ENCODE results near the gene CST9L.

CST9L gene

DNA sequence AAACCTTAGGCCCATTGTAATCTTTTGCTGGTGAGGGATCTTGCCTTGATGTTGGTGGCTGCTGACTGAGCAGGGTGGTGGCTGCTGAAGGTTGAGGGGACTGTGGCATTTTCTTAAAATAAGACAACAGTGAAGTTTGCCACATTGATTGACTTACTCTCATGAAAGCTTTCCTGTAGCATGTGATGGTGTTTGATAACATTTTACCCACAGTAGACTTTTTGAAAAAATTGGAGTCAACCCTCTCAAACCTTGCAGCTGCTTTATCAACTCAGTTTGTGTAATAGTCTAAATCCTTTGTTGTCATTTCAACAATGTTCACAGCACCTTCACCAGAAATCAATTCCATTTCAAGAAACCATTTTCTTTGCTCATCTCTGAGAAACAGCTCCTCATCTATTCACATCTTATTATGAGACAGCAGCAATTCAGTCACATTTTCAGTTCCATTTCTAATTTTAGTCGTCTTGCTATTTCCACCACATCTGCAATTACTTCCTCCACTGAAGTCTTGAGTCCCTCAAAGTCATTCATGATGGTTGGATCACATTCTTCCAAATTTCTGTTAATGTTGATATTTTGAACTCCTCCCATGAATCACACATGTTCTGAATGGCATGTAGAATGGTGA, 37.2 kb downstream of the CST9L start:
- H3K4me3 ChIP-seq (ENCODE audit: low read length), result no peak overlapping the region
- no peak for DNase-seq (ENCODE audit: low read depth)
- TF ChIP-seq, protein P1, sequence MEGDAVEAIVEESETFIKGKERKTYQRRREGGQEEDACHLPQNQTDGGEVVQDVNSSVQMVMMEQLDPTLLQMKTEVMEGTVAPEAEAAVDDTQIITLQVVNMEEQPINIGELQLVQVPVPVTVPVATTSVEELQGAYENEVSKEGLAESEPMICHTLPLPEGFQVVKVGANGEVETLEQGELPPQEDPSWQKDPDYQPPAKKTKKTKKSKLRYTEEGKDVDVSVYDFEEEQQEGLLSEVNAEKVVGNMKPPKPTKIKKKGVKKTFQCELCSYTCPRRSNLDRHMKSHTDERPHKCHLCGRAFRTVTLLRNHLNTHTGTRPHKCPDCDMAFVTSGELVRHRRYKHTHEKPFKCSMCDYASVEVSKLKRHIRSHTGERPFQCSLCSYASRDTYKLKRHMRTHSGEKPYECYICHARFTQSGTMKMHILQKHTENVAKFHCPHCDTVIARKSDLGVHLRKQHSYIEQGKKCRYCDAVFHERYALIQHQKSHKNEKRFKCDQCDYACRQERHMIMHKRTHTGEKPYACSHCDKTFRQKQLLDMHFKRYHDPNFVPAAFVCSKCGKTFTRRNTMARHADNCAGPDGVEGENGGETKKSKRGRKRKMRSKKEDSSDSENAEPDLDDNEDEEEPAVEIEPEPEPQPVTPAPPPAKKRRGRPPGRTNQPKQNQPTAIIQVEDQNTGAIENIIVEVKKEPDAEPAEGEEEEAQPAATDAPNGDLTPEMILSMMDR (conservative IDR thresholded peaks at IDR 0.05; ENCODE audit: low read depth, low read length), result no peak

DNA sequence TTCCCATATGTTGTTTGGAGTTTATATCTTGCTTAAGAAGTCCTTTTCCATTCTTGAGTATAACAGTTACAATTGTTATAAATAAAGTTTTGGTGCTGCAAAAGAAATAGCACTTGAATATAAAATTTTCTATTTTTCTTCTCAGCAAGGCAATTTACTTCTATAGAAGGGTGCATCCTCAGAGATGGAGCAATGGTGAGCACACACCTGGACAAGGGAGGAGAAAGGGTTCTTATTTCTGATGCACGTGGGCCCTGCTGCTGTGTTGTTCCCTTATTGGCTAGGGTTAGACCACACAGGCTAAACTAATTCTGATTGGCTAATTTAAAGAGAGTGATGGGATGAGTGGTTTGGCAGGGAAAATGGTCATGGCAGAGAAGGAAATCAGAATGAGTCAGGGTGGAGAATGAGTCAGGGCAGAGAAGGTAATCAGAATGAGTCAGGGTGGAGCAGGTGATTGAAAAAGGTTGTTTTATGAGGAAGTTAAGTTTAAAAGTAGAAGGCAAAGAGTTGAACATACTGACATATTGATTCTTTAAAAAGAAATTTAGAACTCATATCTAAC, 39.3 kb downstream of the CST9L start:
- H3K4me3 ChIP-seq (ENCODE audit: low read length), result no peak overlapping the region
- no peak for DNase-seq (ENCODE audit: low read depth)
- TF ChIP-seq, protein P1 (conservative IDR thresholded peaks at IDR 0.05; ENCODE audit: low read depth, low read length), result no peak

DNA sequence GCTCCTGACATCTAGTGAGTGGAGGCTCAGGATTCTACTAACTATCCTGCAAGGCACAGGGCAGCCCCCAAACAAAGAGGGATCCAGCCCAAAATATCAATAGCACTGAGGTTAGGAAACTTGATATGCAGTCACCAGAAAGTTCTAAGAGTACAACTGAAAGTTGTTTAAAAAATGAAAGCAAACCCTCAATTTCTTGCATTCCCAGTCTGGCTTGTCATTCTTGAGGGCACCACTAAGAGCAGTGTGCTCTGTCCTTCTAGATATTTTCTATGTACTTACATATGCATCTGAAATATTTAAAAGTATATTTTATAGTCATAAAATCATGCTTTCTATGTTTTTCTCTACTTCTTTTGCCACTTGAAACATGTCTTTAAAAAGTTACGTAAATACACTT, 41.4 kb downstream of the CST9L start:
- TF ChIP-seq, protein P1 (conservative IDR thresholded peaks at IDR 0.05; ENCODE audit: low read depth, low read length), result no peak
- no peak overlapping the region for H3K4me3 ChIP-seq (ENCODE audit: low read length)
- DNase-seq (ENCODE audit: low read depth), result no peak

DNA sequence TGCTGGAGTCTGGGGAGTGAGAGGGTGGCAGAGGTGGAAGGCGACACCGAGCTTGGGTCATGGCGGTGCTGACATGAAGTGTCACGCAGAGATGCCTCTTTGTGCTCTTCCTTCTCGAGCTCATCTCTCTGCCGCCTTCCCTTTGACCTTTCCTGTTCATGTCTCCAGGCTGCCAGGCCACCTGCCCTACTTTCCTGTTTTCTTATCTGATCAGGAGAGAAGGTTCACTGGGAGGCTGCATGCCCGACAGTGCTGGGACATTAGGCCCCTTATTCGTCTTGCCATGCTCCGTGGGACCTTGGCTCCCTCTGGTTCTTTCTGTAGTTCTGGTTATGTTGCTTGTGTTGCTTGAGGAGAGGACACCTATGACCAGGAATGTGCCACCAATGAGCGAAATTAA, 44.1 kb downstream of the CST9L start:
- TF ChIP-seq, protein P1 (conservative IDR thresholded peaks at IDR 0.05; ENCODE audit: low read depth, low read length), result no peak
- H3K4me3 ChIP-seq (ENCODE audit: low read length), result no peak overlapping the region
- no peak for DNase-seq (ENCODE audit: low read depth)

DNA sequence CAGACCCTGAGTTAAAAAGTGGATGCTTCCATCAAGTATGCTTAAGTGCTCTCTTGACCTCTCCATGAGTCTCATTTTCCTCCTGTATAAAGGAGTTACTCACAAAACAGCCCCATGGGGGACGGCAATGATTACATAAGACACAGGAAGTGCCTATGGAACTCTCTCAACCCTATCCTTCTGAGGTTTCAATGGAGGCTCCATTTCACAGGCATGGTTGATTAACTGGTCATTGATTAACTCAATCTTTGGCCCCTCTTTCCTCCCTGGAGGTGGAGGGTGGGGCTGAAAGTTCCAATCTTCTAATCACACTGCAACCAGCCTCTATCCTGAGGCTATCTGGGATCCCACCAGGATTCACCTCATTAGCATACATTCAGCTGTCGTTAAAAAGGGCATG, 48.1 kb downstream of the CST9L start:
- TF ChIP-seq, protein P1 (conservative IDR thresholded peaks at IDR 0.05; ENCODE audit: low read depth, low read length), result no peak
- no peak overlapping the region for H3K4me3 ChIP-seq (ENCODE audit: low read length)
- DNase-seq (ENCODE audit: low read depth), result no peak

DNA sequence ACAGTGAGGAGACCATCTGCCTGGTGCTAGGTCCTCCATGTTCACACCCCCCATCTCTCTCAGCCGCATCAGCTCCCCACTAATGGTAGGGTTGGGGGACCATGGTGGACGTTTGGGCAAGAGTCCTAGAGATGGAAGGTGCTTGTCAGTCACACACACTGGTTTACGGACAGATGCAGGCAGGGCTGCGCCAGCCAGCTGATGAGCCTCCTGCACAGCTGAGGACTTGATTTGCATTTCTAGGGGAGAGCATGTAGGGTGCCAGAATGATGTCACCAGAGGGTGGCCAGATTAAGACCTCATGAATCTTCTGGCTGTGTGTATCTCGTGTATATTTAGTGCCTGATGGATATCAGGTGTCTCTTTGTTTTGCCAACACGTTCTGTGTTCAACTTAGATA, 48.7 kb downstream of the CST9L start:
- TF ChIP-seq, protein P1 (conservative IDR thresholded peaks at IDR 0.05; ENCODE audit: low read depth, low read length), result no peak
- DNase-seq (ENCODE audit: low read depth), result no peak
- no peak overlapping the region for H3K4me3 ChIP-seq (ENCODE audit: low read length)

DNA sequence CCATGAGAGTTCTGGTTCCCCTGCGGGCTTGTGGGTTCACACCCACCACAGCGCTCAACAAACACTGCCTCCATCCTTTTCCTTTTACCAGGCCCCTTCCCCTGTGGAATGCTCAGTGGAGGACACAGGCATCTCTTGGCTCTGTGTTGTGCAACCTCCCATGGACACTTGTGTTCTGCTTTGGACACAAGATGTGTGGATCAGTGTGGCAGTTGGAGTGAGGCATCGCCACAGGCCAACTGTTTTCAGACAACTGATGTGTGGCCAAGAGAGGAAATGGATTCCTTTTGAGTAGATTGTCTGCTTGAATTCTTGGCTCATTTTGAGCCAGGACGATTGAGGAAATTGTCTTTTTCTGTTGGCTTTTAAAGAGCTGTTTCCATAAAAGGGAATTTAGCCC, 50.6 kb downstream of the CST9L start:
- no peak overlapping the region for H3K4me3 ChIP-seq (ENCODE audit: low read length)
- no peak for DNase-seq (ENCODE audit: low read depth)
- TF ChIP-seq, protein P1 (conservative IDR thresholded peaks at IDR 0.05; ENCODE audit: low read depth, low read length), result no peak
